Liver (tissue), 9 donors: Measurements from ENCODE around the gene HNRNPC. TPM values are rescaled to one million over a fixed set of nuclear protein-coding genes. Genes with fewer than 3 reads are reported as not detected.
"Not testable (repeated sequence)": the region's sequence is repeated elsewhere in the genome, so short reads cannot be mapped to it uniquely, and the experiment has no call there.

Experiments
- DNase-seq: peaks from one replicate; pipeline ENCODE4 v3.0.0-alpha.2; 2017; ENCODE audit warnings: low spot score
- H3K27ac ChIP-seq, 2 donors: one replicate each; pipeline ENCODE4 v1.7.0; 2013; ENCODE audit warnings: inconsistent platforms in 2 of 2, low read length in 2 of 2, control low read depth in 1 of 2, low read depth in 1 of 2, mild to moderate bottlenecking in 1 of 2
- H3K27me3 ChIP-seq, 4 donors: one replicate each; pipeline versions ENCODE4 v1.6.1 to v1.7.0; 2013; ENCODE audit warnings: low read length in 3 of 4, inconsistent platforms in 1 of 4, mild to moderate bottlenecking in 1 of 4, moderate library complexity in 1 of 4; ENCODE audit not compliant: control insufficient read depth in 4 of 4, insufficient read depth in 4 of 4
- H3K36me3 ChIP-seq, 4 donors: one replicate each; pipeline versions ENCODE4 v1.6.1 to v1.7.0; 2013; ENCODE audit warnings: low read length in 3 of 4, mild to moderate bottlenecking in 3 of 4, low read depth in 1 of 4, moderate library complexity in 1 of 4; ENCODE audit not compliant: control insufficient read depth in 4 of 4, insufficient read depth in 3 of 4
- H3K4me1 ChIP-seq, 4 donors: one replicate each; pipeline versions ENCODE4 v1.6.1 to v1.7.0; 2013; ENCODE audit warnings: low read length in 3 of 4, mild to moderate bottlenecking in 3 of 4, moderate library complexity in 1 of 4; ENCODE audit not compliant: control insufficient read depth in 4 of 4, insufficient read depth in 4 of 4
- H3K4me3 ChIP-seq, 3 donors: one replicate each; pipeline versions ENCODE4 v1.6.1 to v1.7.0; 2013; ENCODE audit warnings: low read length in 3 of 3, control low read depth in 1 of 3, low read depth in 1 of 3, mild to moderate bottlenecking in 1 of 3
- H3K9ac ChIP-seq, 2 donors: one replicate each; pipeline ENCODE4 v1.7.0; 2013; ENCODE audit warnings: low read length in 2 of 2, mild to moderate bottlenecking in 2 of 2, moderate library complexity in 2 of 2, control low read depth in 1 of 2, low read depth in 1 of 2
- H3K9me3 ChIP-seq, 4 donors: one replicate each; pipeline versions ENCODE4 v1.6.1 to v1.7.0; 2013; ENCODE audit warnings: low read length in 3 of 4; ENCODE audit not compliant: control insufficient read depth in 4 of 4
- EGR1 ChIP-seq, 2 donors: IDR thresholded peaks; 2 replicates each; pipeline ENCODE4 v1.6.1; 2016 to 2018; ENCODE audit warnings: antibody characterized with exemption in 2 of 2, low read depth in 2 of 2
- FOXA2 ChIP-seq: IDR thresholded peaks from 2 replicates; pipeline ENCODE4 v1.6.1; 2016; ENCODE audit warnings: antibody characterized with exemption
- HNF4A ChIP-seq, 2 donors: conservative IDR thresholded peaks; 2 replicates each; pipeline ENCODE4 v1.6.1; 2016; ENCODE audit warnings: antibody characterized with exemption in 2 of 2, mild to moderate bottlenecking in 2 of 2
- HNF4G ChIP-seq: IDR thresholded peaks from 2 replicates; pipeline ENCODE4 v1.6.1; 2016; ENCODE audit warnings: antibody characterized with exemption
- RXRA ChIP-seq, 2 donors: IDR thresholded peaks; 2 replicates each; pipeline ENCODE4 v1.6.1; 2017 to 2018; ENCODE audit warnings: antibody characterized with exemption in 2 of 2, mild to moderate bottlenecking in 1 of 2
- SP1 ChIP-seq: IDR thresholded peaks from 2 replicates; pipeline ENCODE4 v1.6.1; 2018; ENCODE audit warnings: antibody characterized with exemption, mild to moderate bottlenecking
- WGBS: extraction: QIAGEN DNeasy Blood & Tissue Kit; methylation state at CpG from one replicate; pipeline ENCODE4 v1.1.7; 2013; 5-methylcytosine and 5-hydroxymethylcytosine counted together
- polyA plus RNA-seq, 2 donors: library from polyadenylated mRNA; stranded (reverse) in 1 of 2; unstranded in 1 of 2; fragments of 200-250 nt in 1 of 2; fragments of >200 nt in 1 of 2; fragmentation: Nextera tagmentation in 1 of 2; extraction: Ambion mirVana in 1 of 2; gene quantifications; one replicate each; pipeline versions ENCODE4 v1.2.1 to v1.2.3, GENCODE V29; 2013 to 2015
- total RNA-seq, 2 donors: library from RNA; depleted of rRNA; stranded (reverse); fragments of >200 nt; gene quantifications; one replicate each; pipeline ENCODE4 v1.2.3, GENCODE V29; 2014
- TF ChIP-seq, protein P1 (sequence below): IDR thresholded peaks from 2 replicates; pipeline ENCODE4 v1.6.1; 2016; ENCODE audit warnings: antibody characterized with exemption
- TF ChIP-seq, protein P2 (sequence below): IDR thresholded peaks from 2 replicates; pipeline ENCODE4 v1.6.1; 2016; ENCODE audit warnings: antibody characterized with exemption, mild to moderate bottlenecking
- TF ChIP-seq, protein P3 (sequence below): IDR thresholded peaks from 2 replicates; pipeline ENCODE4 v1.6.1; 2016; ENCODE audit warnings: antibody characterized with exemption
- TF ChIP-seq, protein P4 (sequence below): fragments of 150-350 bp; IDR thresholded peaks from 2 replicates; pipeline ENCODE4 v1.5.1; 2017; ENCODE audit warnings: improper control_type of control experiment, low read depth, low read length; ENCODE audit not compliant: missing input control
- donor health status: healthy.
- donor health status: healthy.
- donor health status: healthy.
- donor health status: healthy.
- donor health status: healthy.

The HNRNPC gene
- total and polyA plus RNA-seq, 4 donors = 119 to 384 (median 270) TPM

DNA sequence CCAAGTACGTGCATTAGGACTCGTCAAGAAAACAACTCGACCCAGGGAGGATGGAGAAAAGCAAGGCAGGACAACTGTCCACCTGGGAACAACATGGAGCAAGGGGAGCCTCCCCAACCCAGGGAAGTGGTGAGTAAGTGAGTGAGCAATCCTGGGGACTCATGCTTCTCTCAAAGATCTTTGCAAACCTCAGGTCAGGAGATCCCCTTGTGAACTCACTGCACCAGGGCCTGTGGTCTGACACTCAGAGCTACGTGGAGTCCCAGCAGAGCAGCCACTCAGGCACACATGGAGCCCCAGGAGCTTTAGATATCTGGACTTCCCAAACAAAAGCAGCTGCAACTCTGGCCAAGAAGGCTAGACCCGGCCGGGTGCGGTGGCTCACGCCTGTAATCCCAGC lies 101.2 kb downstream of the HNRNPC start:
- no peak for DNase-seq
- Histone ChIP-seq H3K36me3 (no peaks in the 10 kb centered on the region), H3K9ac (no peak overlapping the region), H3K27ac (no peak overlapping the region), H3K4me3 (no peak overlapping the region), H3K27me3 (no peaks in the 10 kb centered on the region), H3K9me3 (peaks cover 0 to 4% (median 0%) of the 10 kb centered on the region in 4 donors), H3K4me1 (no peaks in the 10 kb centered on the region)
- WGBS = 87% methylated on average over 8 of the region's 8 CpGs
- TF ChIP-seq EGR1 (IDR thresholded peaks at IDR 0.05; ENCODE audit: low read depth in 2 of 2) (no peak), HNF4A (conservative IDR thresholded peaks at IDR 0.05) (no peak), SP1 (no peak), HNF4G (no peak), RXRA (IDR thresholded peaks at IDR 0.05) (no peak), FOXA2 (no peak)
- TF ChIP-seq, protein P1, sequence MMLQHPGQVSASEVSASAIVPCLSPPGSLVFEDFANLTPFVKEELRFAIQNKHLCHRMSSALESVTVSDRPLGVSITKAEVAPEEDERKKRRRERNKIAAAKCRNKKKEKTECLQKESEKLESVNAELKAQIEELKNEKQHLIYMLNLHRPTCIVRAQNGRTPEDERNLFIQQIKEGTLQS = no peak
- TF ChIP-seq, protein P2, sequence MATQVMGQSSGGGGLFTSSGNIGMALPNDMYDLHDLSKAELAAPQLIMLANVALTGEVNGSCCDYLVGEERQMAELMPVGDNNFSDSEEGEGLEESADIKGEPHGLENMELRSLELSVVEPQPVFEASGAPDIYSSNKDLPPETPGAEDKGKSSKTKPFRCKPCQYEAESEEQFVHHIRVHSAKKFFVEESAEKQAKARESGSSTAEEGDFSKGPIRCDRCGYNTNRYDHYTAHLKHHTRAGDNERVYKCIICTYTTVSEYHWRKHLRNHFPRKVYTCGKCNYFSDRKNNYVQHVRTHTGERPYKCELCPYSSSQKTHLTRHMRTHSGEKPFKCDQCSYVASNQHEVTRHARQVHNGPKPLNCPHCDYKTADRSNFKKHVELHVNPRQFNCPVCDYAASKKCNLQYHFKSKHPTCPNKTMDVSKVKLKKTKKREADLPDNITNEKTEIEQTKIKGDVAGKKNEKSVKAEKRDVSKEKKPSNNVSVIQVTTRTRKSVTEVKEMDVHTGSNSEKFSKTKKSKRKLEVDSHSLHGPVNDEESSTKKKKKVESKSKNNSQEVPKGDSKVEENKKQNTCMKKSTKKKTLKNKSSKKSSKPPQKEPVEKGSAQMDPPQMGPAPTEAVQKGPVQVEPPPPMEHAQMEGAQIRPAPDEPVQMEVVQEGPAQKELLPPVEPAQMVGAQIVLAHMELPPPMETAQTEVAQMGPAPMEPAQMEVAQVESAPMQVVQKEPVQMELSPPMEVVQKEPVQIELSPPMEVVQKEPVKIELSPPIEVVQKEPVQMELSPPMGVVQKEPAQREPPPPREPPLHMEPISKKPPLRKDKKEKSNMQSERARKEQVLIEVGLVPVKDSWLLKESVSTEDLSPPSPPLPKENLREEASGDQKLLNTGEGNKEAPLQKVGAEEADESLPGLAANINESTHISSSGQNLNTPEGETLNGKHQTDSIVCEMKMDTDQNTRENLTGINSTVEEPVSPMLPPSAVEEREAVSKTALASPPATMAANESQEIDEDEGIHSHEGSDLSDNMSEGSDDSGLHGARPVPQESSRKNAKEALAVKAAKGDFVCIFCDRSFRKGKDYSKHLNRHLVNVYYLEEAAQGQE = no peak
- TF ChIP-seq, protein P3, sequence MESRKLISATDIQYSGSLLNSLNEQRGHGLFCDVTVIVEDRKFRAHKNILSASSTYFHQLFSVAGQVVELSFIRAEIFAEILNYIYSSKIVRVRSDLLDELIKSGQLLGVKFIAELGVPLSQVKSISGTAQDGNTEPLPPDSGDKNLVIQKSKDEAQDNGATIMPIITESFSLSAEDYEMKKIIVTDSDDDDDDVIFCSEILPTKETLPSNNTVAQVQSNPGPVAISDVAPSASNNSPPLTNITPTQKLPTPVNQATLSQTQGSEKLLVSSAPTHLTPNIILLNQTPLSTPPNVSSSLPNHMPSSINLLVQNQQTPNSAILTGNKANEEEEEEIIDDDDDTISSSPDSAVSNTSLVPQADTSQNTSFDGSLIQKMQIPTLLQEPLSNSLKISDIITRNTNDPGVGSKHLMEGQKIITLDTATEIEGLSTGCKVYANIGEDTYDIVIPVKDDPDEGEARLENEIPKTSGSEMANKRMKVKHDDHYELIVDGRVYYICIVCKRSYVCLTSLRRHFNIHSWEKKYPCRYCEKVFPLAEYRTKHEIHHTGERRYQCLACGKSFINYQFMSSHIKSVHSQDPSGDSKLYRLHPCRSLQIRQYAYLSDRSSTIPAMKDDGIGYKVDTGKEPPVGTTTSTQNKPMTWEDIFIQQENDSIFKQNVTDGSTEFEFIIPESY = no peak
- TF ChIP-seq, protein P4, sequence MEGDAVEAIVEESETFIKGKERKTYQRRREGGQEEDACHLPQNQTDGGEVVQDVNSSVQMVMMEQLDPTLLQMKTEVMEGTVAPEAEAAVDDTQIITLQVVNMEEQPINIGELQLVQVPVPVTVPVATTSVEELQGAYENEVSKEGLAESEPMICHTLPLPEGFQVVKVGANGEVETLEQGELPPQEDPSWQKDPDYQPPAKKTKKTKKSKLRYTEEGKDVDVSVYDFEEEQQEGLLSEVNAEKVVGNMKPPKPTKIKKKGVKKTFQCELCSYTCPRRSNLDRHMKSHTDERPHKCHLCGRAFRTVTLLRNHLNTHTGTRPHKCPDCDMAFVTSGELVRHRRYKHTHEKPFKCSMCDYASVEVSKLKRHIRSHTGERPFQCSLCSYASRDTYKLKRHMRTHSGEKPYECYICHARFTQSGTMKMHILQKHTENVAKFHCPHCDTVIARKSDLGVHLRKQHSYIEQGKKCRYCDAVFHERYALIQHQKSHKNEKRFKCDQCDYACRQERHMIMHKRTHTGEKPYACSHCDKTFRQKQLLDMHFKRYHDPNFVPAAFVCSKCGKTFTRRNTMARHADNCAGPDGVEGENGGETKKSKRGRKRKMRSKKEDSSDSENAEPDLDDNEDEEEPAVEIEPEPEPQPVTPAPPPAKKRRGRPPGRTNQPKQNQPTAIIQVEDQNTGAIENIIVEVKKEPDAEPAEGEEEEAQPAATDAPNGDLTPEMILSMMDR = no peak

DNA sequence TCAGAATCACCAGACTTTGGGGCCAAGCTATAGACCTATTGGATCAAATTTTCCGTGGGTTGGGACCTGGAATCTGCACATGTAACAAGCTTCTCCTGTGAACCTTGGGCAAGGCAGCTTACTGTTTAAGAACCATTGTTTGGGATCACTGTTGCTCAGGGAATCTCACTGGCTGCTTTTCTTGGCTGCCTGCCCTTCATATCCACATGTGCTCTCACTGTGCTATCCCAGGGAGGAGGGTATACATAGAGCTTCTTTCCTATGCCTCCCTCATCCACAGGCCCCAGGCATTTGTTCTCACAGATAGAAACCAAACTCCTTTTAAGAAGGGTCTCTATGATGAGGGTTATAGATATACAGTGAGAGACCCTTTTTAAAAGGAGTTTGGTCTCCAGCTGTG lies 103.6 kb downstream of the HNRNPC start:
- not testable (repeated sequence) for H3K27ac ChIP-seq, DNase-seq, H3K9ac ChIP-seq, H3K27me3 ChIP-seq, H3K4me1 ChIP-seq, H3K9me3 ChIP-seq, H3K4me3 ChIP-seq, H3K36me3 ChIP-seq
- WGBS = 90% methylated on average over 1 of the region's 1 CpG

DNA sequence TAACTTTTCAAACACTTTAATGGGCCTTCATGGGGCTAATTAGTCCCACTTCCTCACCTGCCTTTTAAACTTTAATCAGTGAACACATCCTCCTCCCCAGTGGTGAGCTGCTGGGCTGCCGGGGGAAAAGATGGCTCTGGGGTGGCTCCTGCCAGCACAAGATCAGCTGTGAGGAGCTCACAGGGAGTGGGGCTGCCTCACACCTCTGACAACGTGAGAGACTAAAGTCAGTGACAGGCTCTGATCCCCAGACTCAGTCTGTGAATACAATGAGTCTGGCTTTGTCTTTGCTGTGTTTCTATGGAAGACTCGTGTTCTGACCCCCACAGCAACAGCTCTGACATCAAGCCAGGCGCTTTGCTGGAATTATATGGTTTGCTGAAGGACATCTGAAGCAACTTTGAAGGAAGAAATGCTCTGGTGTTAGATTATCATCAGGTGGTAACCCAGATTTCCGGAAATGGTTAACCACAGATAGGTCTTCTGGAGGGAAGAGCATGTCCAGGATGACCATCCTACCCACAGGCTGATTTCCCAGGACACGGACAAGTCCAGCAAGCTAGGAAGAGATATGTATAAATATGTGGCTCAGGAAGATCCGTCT lies 104.1 kb downstream of the HNRNPC start:
- not testable (repeated sequence) for DNase-seq, H3K9me3 ChIP-seq, H3K27me3 ChIP-seq, H3K4me3 ChIP-seq, H3K9ac ChIP-seq, H3K4me1 ChIP-seq, H3K36me3 ChIP-seq, H3K27ac ChIP-seq
- WGBS = 53% methylated on average over 7 of the region's 7 CpGs
